Measurements from ENCODE around the gene FBN2.

FBN2 gene

GRCh38 chr5:128315671-128316070 is 222.4 kb downstream of the FBN2 start:
- TF ChIP-seq CTCF (conservative IDR thresholded peaks at IDR 0.05), result no peak
- no peak for TF ChIP-seq ZFX (IDR thresholded peaks at IDR 0.05)
- no peak overlapping the region for H3K27ac ChIP-seq

DNA sequence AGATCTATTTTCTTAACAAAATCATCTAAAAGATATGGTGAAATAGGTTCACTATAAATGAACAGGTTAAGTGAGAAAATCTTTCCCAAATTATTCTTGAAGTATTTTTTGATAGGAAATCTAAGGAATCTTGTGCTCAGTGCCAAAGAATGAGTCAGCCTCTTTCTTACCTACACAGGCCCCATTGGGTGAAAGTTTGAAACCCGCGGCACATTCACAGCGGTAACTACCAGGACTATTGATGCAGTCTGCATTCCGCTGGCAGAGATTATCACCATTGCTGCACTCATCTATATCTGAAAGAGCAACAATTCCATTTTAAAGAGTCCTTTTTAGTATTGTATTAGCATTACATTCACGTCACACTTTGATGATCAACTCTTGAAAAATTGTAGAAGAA is 232.7 kb downstream of the FBN2 start:
- TF ChIP-seq ZFX (IDR thresholded peaks at IDR 0.05) (no peak), CTCF (conservative IDR thresholded peaks at IDR 0.05) (no peak)
- no peak overlapping the region for H3K27ac ChIP-seq

GRCh38 chr5:128304791-128305190 is 233.3 kb downstream of the FBN2 start:
- no peak overlapping the region for H3K27ac ChIP-seq
- no peak for TF ChIP-seq ZFX (IDR thresholded peaks at IDR 0.05)
- no peak for TF ChIP-seq CTCF (conservative IDR thresholded peaks at IDR 0.05)

DNA sequence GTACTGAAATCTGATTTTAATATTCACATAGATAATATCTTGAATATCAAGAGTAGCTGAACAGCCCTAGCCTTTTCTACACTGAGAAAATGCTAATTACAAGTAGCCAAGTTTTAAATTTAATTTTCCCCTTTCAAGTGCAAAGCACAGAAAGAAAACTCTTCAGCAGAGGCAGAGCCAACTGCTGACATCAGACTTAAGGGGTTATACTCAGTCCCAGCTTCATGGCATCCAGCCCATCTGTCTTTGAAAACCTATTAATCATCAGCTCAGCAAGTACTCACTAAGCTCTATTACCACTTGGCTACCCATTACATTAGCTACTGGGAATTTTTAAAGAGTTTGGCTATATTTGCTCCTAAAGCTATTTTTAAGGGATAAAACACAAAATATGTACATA is 234.0 kb downstream of the FBN2 start:
- no peak for TF ChIP-seq ZFX (IDR thresholded peaks at IDR 0.05)
- TF ChIP-seq CTCF (conservative IDR thresholded peaks at IDR 0.05), result no peak
- H3K27ac ChIP-seq, result no peak overlapping the region

DNA sequence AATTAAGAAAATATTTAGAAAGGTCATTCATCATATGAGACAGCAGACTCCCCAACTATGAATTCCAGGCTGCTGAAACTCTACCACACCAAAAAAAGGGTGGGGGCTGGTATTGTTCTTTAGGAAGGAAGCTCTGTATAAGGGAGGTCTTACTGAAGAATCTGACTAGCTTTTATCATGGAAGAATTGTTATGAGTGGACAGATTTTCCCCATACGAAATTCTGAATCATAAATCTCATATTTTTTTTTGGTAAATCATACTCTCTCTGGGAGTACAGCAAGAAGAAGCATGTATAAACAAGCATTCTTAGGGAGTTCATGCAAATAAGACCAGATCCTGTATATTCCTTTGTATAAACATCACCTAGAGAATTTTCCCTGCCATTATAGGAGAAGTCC is 234.5 kb downstream of the FBN2 start:
- H3K27ac ChIP-seq, result no peak overlapping the region
- TF ChIP-seq ZFX (IDR thresholded peaks at IDR 0.05) (no peak), CTCF (conservative IDR thresholded peaks at IDR 0.05) (no peak)

DNA sequence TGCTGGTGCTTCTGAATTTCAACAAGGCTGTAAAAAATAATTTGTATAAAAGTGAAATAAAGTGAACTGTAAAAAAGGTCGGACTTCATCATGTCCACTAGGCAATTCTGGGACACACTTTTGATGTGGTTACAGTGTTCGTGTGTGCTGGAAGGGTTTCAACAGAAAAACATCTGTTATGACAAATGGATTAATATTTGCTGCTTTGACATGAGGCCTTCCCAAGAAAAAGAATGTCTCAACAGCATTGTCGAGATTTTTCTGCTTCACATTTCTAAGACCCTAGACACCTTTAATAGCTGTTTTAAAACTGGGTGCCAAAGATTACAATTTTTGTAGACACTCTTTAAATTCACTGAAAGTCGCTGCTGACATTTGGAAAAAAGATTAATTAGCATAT is 237.9 kb downstream of the FBN2 start:
- no peak for TF ChIP-seq CTCF (conservative IDR thresholded peaks at IDR 0.05)
- TF ChIP-seq ZFX (IDR thresholded peaks at IDR 0.05), result no peak
- H3K27ac ChIP-seq, result no peak overlapping the region

DNA sequence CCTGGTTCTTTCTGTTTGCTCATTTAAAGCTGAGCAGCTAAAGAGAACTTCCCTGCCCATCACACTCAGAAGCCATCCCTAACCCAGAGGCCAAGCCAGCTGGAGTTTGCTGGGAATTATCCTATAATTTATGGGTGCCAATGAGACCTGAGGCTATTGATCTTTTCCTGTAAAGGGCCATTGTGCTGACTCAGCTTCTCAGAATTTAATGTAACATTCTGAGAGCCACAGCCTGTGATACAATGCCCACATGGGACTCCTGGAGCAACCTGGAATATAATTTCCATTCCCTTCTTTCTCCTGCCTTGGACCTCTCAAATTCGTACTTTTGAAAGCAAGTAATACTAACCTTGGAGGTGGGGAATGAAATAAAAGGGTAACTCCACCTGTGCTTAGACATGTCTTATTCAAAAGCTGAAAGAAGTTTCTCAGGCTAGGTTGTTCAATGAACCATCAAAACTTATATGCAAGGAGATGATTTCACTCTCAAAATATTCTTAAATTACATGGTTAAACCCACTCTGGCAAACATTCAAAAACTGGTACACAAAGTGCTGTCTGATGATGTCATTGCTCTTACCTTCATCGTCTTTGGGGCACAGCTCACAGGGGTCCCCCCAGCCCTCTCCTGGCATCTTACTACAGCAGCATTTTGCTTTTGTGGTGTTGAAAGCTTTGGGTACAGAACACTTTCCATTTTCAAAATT is 247.7 kb downstream of the FBN2 start:
- no peak for TF ChIP-seq ZFX (IDR thresholded peaks at IDR 0.05)
- TF ChIP-seq CTCF (conservative IDR thresholded peaks at IDR 0.05), result no peak
- H3K27ac ChIP-seq, result no peak overlapping the region

Data from C4-2B (cell line).